ENCODE data around the gene ECM1. TPM values are rescaled to one million over a fixed set of nuclear protein-coding genes. Genes with fewer than 3 reads are reported as not detected.

Gene ECM1
- total RNA-seq, 1 experiment from 2014 or later = 61.2 TPM

- H3K27ac ChIP-seq (ENCODE audit: low read depth, low read length, poor library complexity, severe bottlenecking) = no peak overlapping the region
- H3K9me3 ChIP-seq (ENCODE audit: low read depth, low read length, poor library complexity, severe bottlenecking) = no peaks in the 10 kb centered on the region
- CTCF ChIA-PET = no interaction called here
- no TSS peak for BruUV-seq (replicated peaks)
- intact Hi-C loops (cut with micrococcal nuclease; ENCODE audit: unreplicated experiment) = loop anchor here (10.0 kb wide), 1 partner anchor 515 kb away; no protein-coding TSS in a partner anchor
- POLR2A ChIA-PET (ENCODE audit: low non-redundant PET) = no interaction called here
- DNase-seq (ENCODE audit: low spot score) = no peak
- H3K36me3 ChIP-seq (ENCODE audit: insufficient read depth, low read length, poor library complexity, severe bottlenecking) = no peaks in the 10 kb centered on the region
- no peak overlapping the region for H3K4me3 ChIP-seq (ENCODE audit: low read depth, low read length, poor library complexity, severe bottlenecking)
- H3K4me1 ChIP-seq (ENCODE audit: insufficient read depth, low read length, poor library complexity, severe bottlenecking) = no peaks in the 10 kb centered on the region
- TF ChIP-seq EZH2 (IDR thresholded peaks at IDR 0.05; ENCODE audit: borderline replicate concordance, low read depth, low read length, poor library complexity, severe bottlenecking) (no peak), CTCF (conservative IDR thresholded peaks at IDR 0.05; ENCODE audit: low read depth, low read length) (no peak)
- H3K27me3 ChIP-seq (replicated peaks; ENCODE audit: insufficient read depth, low read depth, low read length, poor library complexity) = no peaks in the 10 kb centered on the region
Observed at GRCh38 chr1:150479370-150479769, 28.5 kb upstream of the ECM1 start.

GRCh38 chr1:150479927-150480352, 28.0 kb upstream of the ECM1 start:
- no peaks in the 10 kb centered on the region for H3K36me3 ChIP-seq (ENCODE audit: insufficient read depth, low read length, poor library complexity, severe bottlenecking)
- intact Hi-C loops (cut with micrococcal nuclease; ENCODE audit: unreplicated experiment) = loop anchor here (10.0 kb wide), 1 partner anchor 515 kb away; no protein-coding TSS in a partner anchor

GRCh38 chr1:150484431-150484830, 23.5 kb upstream of the ECM1 start:
- intact Hi-C loops (cut with micrococcal nuclease; ENCODE audit: unreplicated experiment) = no loop called here
- TF ChIP-seq CTCF (conservative IDR thresholded peaks at IDR 0.05; ENCODE audit: low read depth, low read length) = no peak
- TF ChIP-seq EZH2 (IDR thresholded peaks at IDR 0.05; ENCODE audit: borderline replicate concordance, low read depth, low read length, poor library complexity, severe bottlenecking) = no peak

More at GRCh38 chr1:150479927-150480352, 28.0 kb upstream of the ECM1 start:
- CTCF ChIA-PET = no interaction called here
- no peak for TF ChIP-seq EZH2 (IDR thresholded peaks at IDR 0.05; ENCODE audit: borderline replicate concordance, low read depth, low read length, poor library complexity, severe bottlenecking)
- no peak for TF ChIP-seq CTCF (conservative IDR thresholded peaks at IDR 0.05; ENCODE audit: low read depth, low read length)
- no TSS peak for BruUV-seq (replicated peaks)
- H3K9me3 ChIP-seq (ENCODE audit: low read depth, low read length, poor library complexity, severe bottlenecking) = no peaks in the 10 kb centered on the region
- H3K4me3 ChIP-seq (ENCODE audit: low read depth, low read length, poor library complexity, severe bottlenecking) = no peak overlapping the region
- H3K4me1 ChIP-seq (ENCODE audit: insufficient read depth, low read length, poor library complexity, severe bottlenecking) = no peaks in the 10 kb centered on the region
- H3K27ac ChIP-seq (ENCODE audit: low read depth, low read length, poor library complexity, severe bottlenecking) = no peak overlapping the region
- POLR2A ChIA-PET (ENCODE audit: low non-redundant PET) = no interaction called here
- H3K27me3 ChIP-seq (replicated peaks; ENCODE audit: insufficient read depth, low read depth, low read length, poor library complexity) = no peaks in the 10 kb centered on the region
- DNase-seq (ENCODE audit: low spot score) = no peak

More at GRCh38 chr1:150484431-150484830, 23.5 kb upstream of the ECM1 start:
- Histone ChIP-seq H3K4me3 (ENCODE audit: low read depth, low read length, poor library complexity, severe bottlenecking) (no peak overlapping the region), H3K27ac (ENCODE audit: low read depth, low read length, poor library complexity, severe bottlenecking) (no peak overlapping the region), H3K36me3 (ENCODE audit: insufficient read depth, low read length, poor library complexity, severe bottlenecking) (no peaks in the 10 kb centered on the region), H3K9me3 (ENCODE audit: low read depth, low read length, poor library complexity, severe bottlenecking) (no peaks in the 10 kb centered on the region), H3K4me1 (ENCODE audit: insufficient read depth, low read length, poor library complexity, severe bottlenecking) (peaks cover 5% of the 10 kb centered on the region), H3K27me3 (replicated peaks; ENCODE audit: insufficient read depth, low read depth, low read length, poor library complexity) (no peaks in the 10 kb centered on the region)
- DNase-seq (ENCODE audit: low spot score) = no peak
- POLR2A ChIA-PET (ENCODE audit: low non-redundant PET) = no interaction called here
- BruUV-seq (replicated peaks) = no TSS peak
- CTCF ChIA-PET = no interaction called here

Data from A673 (cell line).